Pancreas (tissue), 10 donors: ENCODE measurements around the gene MPC2. TPM values are rescaled to one million over a fixed set of nuclear protein-coding genes. Genes with fewer than 3 reads are reported as not detected.
"Not testable (repeated sequence)": the region's sequence is repeated elsewhere in the genome, so short reads cannot be mapped to it uniquely, and the experiment has no call there.

Experiments used
- ATAC-seq, 4 donors: fragments of 200-7000 bp; cut with Tn5 transposase; one replicate each; pipeline versions ENCODE4 v1.8.0 to v1.9.1; 2020; ENCODE audit warnings: mild to moderate bottlenecking in 4 of 4, moderate library complexity in 4 of 4
- DNase-seq, 6 donors: peaks; one replicate each; pipeline ENCODE4 v3.0.0-alpha.2; 2020
- FAIRE-seq: peaks from 2 replicates; lab custom pipeline; 2012; peaks lifted over from hg19 to GRCh38; lab: Jason Lieb, UNC
- H3K27ac ChIP-seq, 4 donors: fragments of 200-600 bp; sonication (generic); 1 replicate in 3 of 4; 2 replicates in 1 of 4; pipeline versions ENCODE4 v1.5.0 to v1.8.0; 2020
- H3K27me3 ChIP-seq, 4 donors: fragments of 200-600 bp; one replicate each; pipeline ENCODE4 v1.8.0; 2021
- H3K36me3 ChIP-seq, 3 donors: fragments of 200-600 bp; sonication (generic) in 1 of 3; one replicate each; pipeline versions ENCODE4 v1.5.0 to v1.8.0; 2020 to 2021
- H3K4me1 ChIP-seq, 3 donors: fragments of 200-600 bp; one replicate each; pipeline ENCODE4 v1.8.0; 2021
- H3K4me3 ChIP-seq, 4 donors: fragments of 200-600 bp; sonication (generic) in 2 of 4; one replicate each; pipeline versions ENCODE4 v1.5.0 to v1.8.0; 2020 to 2021
- H3K9me3 ChIP-seq, 4 donors: fragments of 200-600 bp; one replicate each; pipeline ENCODE4 v1.8.0; 2021
- WGBS, 2 donors: extraction: QIAGEN DNeasy Blood & Tissue Kit; methylation state at CpG; one replicate each; pipeline ENCODE4 v1.1.7; 2013; 5-methylcytosine and 5-hydroxymethylcytosine counted together
- intact Hi-C, 3 donors: fragments of 100-400 bp; cut with DNase I; formaldehyde crosslinking; loops; one replicate each; pipeline versions ENCODE4 v1.11.1 to v1.14.2; 2022
- polyA plus RNA-seq, 2 donors: library from polyadenylated mRNA; stranded (reverse); fragments of 200-250 nt; gene quantifications; one replicate each; pipeline ENCODE4 v1.2.3, GENCODE V29; 2013
- total RNA-seq, 6 donors: library from RNA; stranded (reverse); fragmentation: NEBNext Ultra II Directional in 4 of 6; extraction: Animal tissue kit (Norgen Biotek cat#: 25700) in 4 of 6; gene quantifications; one replicate each; pipeline versions ENCODE4 v1.2.1 to v1.2.4, GENCODE V29; 2021 to 2023
- TF ChIP-seq, protein P1 (sequence below), 4 donors: fragments of 200-600 bp; sonication (generic) in 3 of 4; IDR thresholded peaks; one replicate each; pipeline versions ENCODE4 v1.5.0 to v1.8.0; 2021; ENCODE audit warnings: antibody characterized with exemption in 4 of 4
- donor health status: healthy with polysubstance abuse.
- donor health status: DM: no; HTN: no; CAD: no; lungs with moderate emphysema.
- donor health status: DM: no; HTN: no; CAD: no.
- donor health status: control.
- donor health status: control.
- donor health status: Bipolar disorder and iron deficiency.
- donor health status: DM: yes; HTN: yes; CAD: no.
- donor health status: DM: no; HTN: no; CAD: no.
- donor health status: DM: no; HTN: no; CAD: no.
- donor health status: DM: yes; HTN: yes; CAD: no.

Gene MPC2
- total and polyA plus RNA-seq, 8 donors, result 25.5 to 72.5 (median 40.2) TPM

DNA sequence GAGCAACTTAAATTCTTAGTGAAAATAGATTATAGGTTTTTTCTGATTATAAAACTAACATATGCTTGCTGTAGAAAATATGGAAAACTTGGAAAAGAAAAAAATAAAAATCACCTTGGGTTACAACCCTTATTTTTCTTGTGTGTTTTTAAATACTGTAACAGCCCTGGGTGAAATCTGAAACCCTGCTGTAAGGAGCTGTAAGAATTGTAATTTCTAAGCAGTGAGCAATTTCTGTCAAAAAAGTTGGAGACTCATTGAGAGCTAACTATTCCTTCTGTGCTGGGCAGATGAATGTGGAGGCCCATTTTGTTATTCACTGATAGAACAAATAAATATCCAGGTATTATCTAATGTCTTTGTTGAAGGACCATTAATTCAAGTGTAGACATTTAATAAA, 65.5 kb downstream of the MPC2 start:
- ATAC-seq, result no peak
- H3K4me3 ChIP-seq, result no peak overlapping the region
- DNase-seq, result no peak
- TF ChIP-seq, protein P1, sequence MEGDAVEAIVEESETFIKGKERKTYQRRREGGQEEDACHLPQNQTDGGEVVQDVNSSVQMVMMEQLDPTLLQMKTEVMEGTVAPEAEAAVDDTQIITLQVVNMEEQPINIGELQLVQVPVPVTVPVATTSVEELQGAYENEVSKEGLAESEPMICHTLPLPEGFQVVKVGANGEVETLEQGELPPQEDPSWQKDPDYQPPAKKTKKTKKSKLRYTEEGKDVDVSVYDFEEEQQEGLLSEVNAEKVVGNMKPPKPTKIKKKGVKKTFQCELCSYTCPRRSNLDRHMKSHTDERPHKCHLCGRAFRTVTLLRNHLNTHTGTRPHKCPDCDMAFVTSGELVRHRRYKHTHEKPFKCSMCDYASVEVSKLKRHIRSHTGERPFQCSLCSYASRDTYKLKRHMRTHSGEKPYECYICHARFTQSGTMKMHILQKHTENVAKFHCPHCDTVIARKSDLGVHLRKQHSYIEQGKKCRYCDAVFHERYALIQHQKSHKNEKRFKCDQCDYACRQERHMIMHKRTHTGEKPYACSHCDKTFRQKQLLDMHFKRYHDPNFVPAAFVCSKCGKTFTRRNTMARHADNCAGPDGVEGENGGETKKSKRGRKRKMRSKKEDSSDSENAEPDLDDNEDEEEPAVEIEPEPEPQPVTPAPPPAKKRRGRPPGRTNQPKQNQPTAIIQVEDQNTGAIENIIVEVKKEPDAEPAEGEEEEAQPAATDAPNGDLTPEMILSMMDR (IDR thresholded peaks at IDR 0.05), result no peak
- no peaks in the 10 kb centered on the region for H3K27me3 ChIP-seq
- H3K4me1 ChIP-seq, result no peaks in the 10 kb centered on the region
- no peaks in the 10 kb centered on the region for H3K36me3 ChIP-seq
- no peaks in the 10 kb centered on the region for H3K9me3 ChIP-seq
- FAIRE-seq, result no peak
- intact Hi-C loops, result no loop called here
- H3K27ac ChIP-seq, result no peak overlapping the region

DNA sequence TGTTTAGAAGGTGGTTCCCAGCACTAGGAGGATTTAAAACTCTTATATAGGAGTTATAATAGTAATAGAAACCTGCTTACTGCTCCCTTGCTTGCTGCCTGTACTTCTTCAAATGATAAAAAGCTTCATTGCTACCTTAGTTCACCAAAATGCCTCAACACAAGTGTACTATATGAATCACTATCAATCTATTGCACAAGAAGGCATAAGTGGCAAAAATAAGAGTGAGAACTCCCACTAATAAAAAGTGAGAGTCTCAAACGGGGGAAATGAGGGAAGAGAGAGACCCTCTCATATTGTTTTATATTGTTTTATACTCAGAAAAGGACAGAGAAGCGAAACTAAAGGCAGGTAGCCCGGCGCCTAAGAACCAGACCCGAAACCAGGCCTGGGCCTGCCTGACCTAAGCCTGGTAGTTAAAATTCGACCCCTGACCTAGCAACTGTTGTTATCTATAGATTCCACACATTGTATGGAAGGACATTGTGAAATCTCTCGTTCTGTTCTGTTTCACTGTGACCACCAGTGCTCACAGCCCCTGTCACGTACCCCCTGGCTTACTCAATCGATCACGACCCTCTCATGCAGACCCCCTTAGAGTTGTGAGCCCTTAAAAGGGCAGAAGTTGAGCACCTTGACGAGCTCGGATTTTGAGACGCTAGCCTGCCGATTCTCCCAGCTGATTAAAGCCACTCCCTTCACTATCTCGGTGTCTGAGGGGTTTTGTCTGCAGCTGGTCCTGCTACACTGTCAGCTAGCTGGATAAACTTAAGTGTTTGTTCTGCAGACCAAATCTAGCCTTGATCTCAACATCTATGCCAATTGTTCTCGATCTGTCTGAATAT, 67.5 kb downstream of the MPC2 start:
- H3K9me3 ChIP-seq, H3K36me3 ChIP-seq, H3K4me1 ChIP-seq, ATAC-seq, H3K4me3 ChIP-seq, intact Hi-C loops, H3K27me3 ChIP-seq, H3K27ac ChIP-seq, FAIRE-seq, DNase-seq: not testable (repeated sequence)
- WGBS, 2 donors, result 62 to 64% methylated on average over 16 of the region's 16 CpGs

DNA sequence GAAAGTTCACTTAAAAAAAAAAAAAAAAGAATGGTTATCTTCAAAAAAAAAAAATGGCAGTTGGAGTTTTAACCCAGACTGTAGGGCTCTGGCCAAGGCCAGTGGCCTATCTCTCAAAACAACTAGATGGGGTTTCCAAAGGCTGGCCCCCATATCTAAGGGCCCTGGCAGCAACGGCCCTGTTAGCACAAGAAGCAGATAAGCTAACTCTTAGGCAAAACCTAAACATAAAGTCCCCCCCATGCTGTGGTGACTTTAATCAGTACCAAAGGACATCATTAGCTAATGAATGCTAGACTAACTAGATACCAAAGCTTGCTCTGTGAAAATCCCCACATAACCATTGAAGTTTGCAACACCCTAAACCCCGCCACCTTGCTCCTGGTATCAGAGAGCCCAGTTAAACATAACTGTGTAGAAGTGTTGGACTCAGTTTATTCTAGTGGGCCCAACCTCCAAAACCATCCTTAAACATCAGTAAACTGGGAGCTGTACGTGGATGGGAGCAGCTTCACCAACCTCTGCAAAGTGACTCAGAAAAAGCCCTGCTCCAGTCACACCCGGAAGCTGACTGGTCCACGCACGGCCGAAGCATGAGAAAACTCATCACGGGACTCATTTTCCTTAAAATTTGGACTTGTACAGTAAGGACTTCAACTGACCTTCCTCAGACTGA, 70.0 kb downstream of the MPC2 start:
- ATAC-seq, intact Hi-C loops, H3K27me3 ChIP-seq, FAIRE-seq, H3K4me3 ChIP-seq, H3K9me3 ChIP-seq, DNase-seq, H3K27ac ChIP-seq, H3K36me3 ChIP-seq, H3K4me1 ChIP-seq: not testable (repeated sequence)
- 86 to 88% methylated on average over 8 of the region's 8 CpGs for WGBS, 2 donors

Other genes with a start within 250 kb of the MPC2 start
- gene MPZL1, start 215.1 kb downstream of the MPC2 start, total RNA-seq, result 10 to 100 TPM; 17.3 to 46.6 (median 23.5) TPM
- gene MPZL1, start 215.1 kb downstream of the MPC2 start, polyA plus RNA-seq, result 1 to 10 TPM; 6.3 to 9.3 TPM
- gene ADCY10, start 22.9 kb downstream of the MPC2 start, total RNA-seq, result under 1 TPM; 0.03 to 0.31 (median 0.14) TPM
- gene ADCY10, start 22.9 kb downstream of the MPC2 start, polyA plus RNA-seq, result under 1 TPM in 1 of 2 donors, not detected in 1; 0.19 TPM
- 10 to 100 TPM; 11.4 to 31.9 (median 20.0) TPM for gene DCAF6, start 389 bp downstream of the MPC2 start, total RNA-seq
- 10 to 100 TPM; 14.8 to 24.3 TPM for gene DCAF6, start 389 bp downstream of the MPC2 start, polyA plus RNA-seq
- gene GPR161, start 199.9 kb upstream of the MPC2 start, total RNA-seq, result 1 to 10 TPM; 6.3 to 9.7 (median 9.3) TPM
- 1 to 10 TPM; 2.5 to 3.6 TPM for gene GPR161, start 199.9 kb upstream of the MPC2 start, polyA plus RNA-seq
- gene TIPRL, start 241.9 kb upstream of the MPC2 start, total RNA-seq, result 10 to 100 TPM; 11.9 to 17.3 (median 14.3) TPM
- gene TIPRL, start 241.9 kb upstream of the MPC2 start, polyA plus RNA-seq, result 10 to 100 TPM in 1 of 2 donors, 1 to 10 TPM in 1; 6.8 to 10.2 TPM